HG03103 (cell line): ENCODE data around the gene SLC22A17.

Experiments
- ATAC-seq: cut with Tn5 transposase; IDR thresholded peaks from one replicate; pipeline ENCODE4 v1.9.1; 2021; ENCODE audit warnings: low read depth; ENCODE audit not compliant: unreplicated experiment

Gene SLC22A17

GRCh38 chr14:23382276-23382675 lies 29.6 kb upstream of the SLC22A17 start:
- no peak for ATAC-seq

- no peak for ATAC-seq
Measured at GRCh38 chr14:23381871-23382270, 29.2 kb upstream of the SLC22A17 start.

GRCh38 chr14:23380976-23381375 lies 28.3 kb upstream of the SLC22A17 start:
- ATAC-seq = no peak

GRCh38 chr14:23380197-23380914 lies 27.7 kb upstream of the SLC22A17 start:
- ATAC-seq = no peak

GRCh38 chr14:23379366-23380196 lies 26.9 kb upstream of the SLC22A17 start:
- ATAC-seq = no peak

- ATAC-seq = no peak
Measured at GRCh38 chr14:23378612-23379220, 26.0 kb upstream of the SLC22A17 start.

GRCh38 chr14:23377573-23378563 lies 25.2 kb upstream of the SLC22A17 start:
- ATAC-seq = no peak

- ATAC-seq = no peak
Measured at GRCh38 chr14:23377198-23377550, 24.5 kb upstream of the SLC22A17 start.

GRCh38 chr14:23376482-23377197 lies 24.0 kb upstream of the SLC22A17 start, which contains the start of gene CMTM5:
TSS of gene CMTM5 (plus strand) at chr14:23377046. CDS start at chr14:23377252, 206 bp downstream.
- no peak for ATAC-seq

GRCh38 chr14:23375527-23376251 lies 23.0 kb upstream of the SLC22A17 start:
- no peak for ATAC-seq

GRCh38 chr14:23373041-23373440 lies 20.4 kb upstream of the SLC22A17 start:
- ATAC-seq = no peak

GRCh38 chr14:23372509-23372908 lies 19.8 kb upstream of the SLC22A17 start, which contains the start of gene IL25:
TSS of gene IL25 (plus strand) at chr14:23372809.
- no peak for ATAC-seq

GRCh38 chr14:23371865-23372264 lies 19.2 kb upstream of the SLC22A17 start:
- ATAC-seq = no peak

- no peak for ATAC-seq
Measured at GRCh38 chr14:23370221-23370620, 17.5 kb upstream of the SLC22A17 start.

GRCh38 chr14:23366426-23366921 lies 13.8 kb upstream of the SLC22A17 start:
- ATAC-seq = no peak

- no peak for ATAC-seq
Measured at GRCh38 chr14:23365732-23366425, 13.2 kb upstream of the SLC22A17 start.

GRCh38 chr14:23365036-23365731 lies 12.5 kb upstream of the SLC22A17 start, which contains the start of gene EFS:
TSS of gene EFS (minus strand) at chr14:23365172. CDS start at chr14:23365025, 147 bp downstream.
- ATAC-seq = no peak
